Keratinocyte (primary cell): ENCODE measurements around the gene TOLLIP. TPM values are rescaled to one million over a fixed set of nuclear protein-coding genes. Genes with fewer than 3 reads are reported as not detected.

Experiments
- DNase-seq: peaks from one replicate; pipeline ENCODE4 v3.0.0-alpha.2; 2011; ENCODE audit warnings: low read depth, missing footprints, low spot score
- FAIRE-seq: peaks from 2 replicates; lab custom pipeline; 2011; peaks lifted over from hg19 to GRCh38; lab: Jason Lieb, UNC
- H2AFZ ChIP-seq: 2 replicates; pipeline ENCODE4 v1.6.0; 2012; ENCODE audit warnings: low read length, control low read depth, inconsistent platforms; ENCODE audit not compliant: control insufficient read depth
- H3K27ac ChIP-seq: 2 replicates; pipeline ENCODE4 v1.5.1; 2011; ENCODE audit warnings: low read length; ENCODE audit not compliant: control insufficient read depth, insufficient read depth
- H3K27me3 ChIP-seq: 3 replicates; pipeline ENCODE4 v1.6.0; 2011; ENCODE audit warnings: low read length; ENCODE audit not compliant: control insufficient read depth, insufficient read depth; ENCODE audit errors: extremely low read depth
- H3K36me3 ChIP-seq, 2 experiments: 2 replicates in 1 of 2; 3 replicates in 1 of 2; pipeline ENCODE4 v1.5.1; 2011; ENCODE audit warnings: low read length in 2 of 2, mild to moderate bottlenecking in 1 of 2; ENCODE audit not compliant: control insufficient read depth in 2 of 2, insufficient read depth in 2 of 2; ENCODE audit errors: extremely low read depth in 1 of 2
- H3K4me1 ChIP-seq: 3 replicates; pipeline ENCODE4 v1.5.1; 2011; ENCODE audit warnings: low read length; ENCODE audit not compliant: control insufficient read depth, insufficient read depth; ENCODE audit errors: extremely low read depth
- H3K4me2 ChIP-seq: 3 replicates; pipeline ENCODE4 v1.6.0; 2011; ENCODE audit warnings: low read depth, low read length; ENCODE audit not compliant: control insufficient read depth, insufficient read depth; ENCODE audit errors: extremely low read depth
- H3K4me3 ChIP-seq, 3 experiments: fragments of 200-600 bp in 1 of 3; sonication (generic) in 1 of 3; 2 replicates in 2 of 3; 3 replicates in 1 of 3; pipeline ENCODE4 v1.5.1; 2011 to 2016; ENCODE audit warnings: low read length in 3 of 3, mild to moderate bottlenecking in 3 of 3, control low read depth in 2 of 3, inconsistent platforms in 1 of 3, low read depth in 1 of 3, mixed read lengths in 1 of 3, mixed run types in 1 of 3, moderate library complexity in 1 of 3; ENCODE audit not compliant: control insufficient read depth in 2 of 3, insufficient read depth in 2 of 3; ENCODE audit errors: extremely low read depth in 1 of 3
- H3K79me2 ChIP-seq: 2 replicates; pipeline ENCODE4 v1.6.0; 2012; ENCODE audit warnings: low read length; ENCODE audit not compliant: control insufficient read depth, insufficient read depth
- H3K9ac ChIP-seq: 3 replicates; pipeline ENCODE4 v1.6.0; 2011; ENCODE audit warnings: low read length; ENCODE audit not compliant: control insufficient read depth, insufficient read depth; ENCODE audit errors: extremely low read depth
- H3K9me1 ChIP-seq: 3 replicates; pipeline ENCODE4 v1.6.0; 2011; ENCODE audit warnings: low read length; ENCODE audit not compliant: control insufficient read depth, insufficient read depth; ENCODE audit errors: extremely low read depth
- H3K9me3 ChIP-seq: 2 replicates; pipeline ENCODE4 v1.5.1; 2012; ENCODE audit warnings: low read depth, low read length; ENCODE audit not compliant: control insufficient read depth
- H4K20me1 ChIP-seq: 3 replicates; pipeline ENCODE4 v1.6.0; 2011; ENCODE audit warnings: low read length; ENCODE audit not compliant: control insufficient read depth, insufficient read depth; ENCODE audit errors: extremely low read depth
- CTCF ChIP-seq, 3 experiments: IDR thresholded peaks in 1 of 3; conservative IDR thresholded peaks in 1 of 3; optimal IDR thresholded peaks in 1 of 3; 2 replicates in 2 of 3; 3 replicates in 1 of 3; pipeline versions ENCODE3 to v1.5.1; 2011; ENCODE audit warnings: low read length in 3 of 3, mild to moderate bottlenecking in 3 of 3, moderate library complexity in 2 of 3, control low read depth in 1 of 3, inconsistent platforms in 1 of 3; ENCODE audit not compliant: insufficient read depth in 2 of 3; ENCODE audit errors: extremely low read depth in 1 of 3
- EZH2 ChIP-seq: IDR thresholded peaks from one replicate; pipeline ENCODE4 v1.6.1; 2012; ENCODE audit warnings: inconsistent platforms, mild to moderate bottlenecking, low read length, moderate library complexity
- dilution Hi-C: fragments of 300-500 bp; cut with MboI; formaldehyde crosslinking; loops from one replicate; pipeline ENCODE4 v1.7.0; 2020; ENCODE audit warnings: low sequenced_read_pairs; ENCODE audit not compliant: extremely low pct_ligation_motif_present
- polyA plus RNA-seq, 5 experiments: library from polyadenylated mRNA; depleted of rRNA in 3 of 5; stranded (reverse) in 3 of 5; stranded (forward) in 1 of 5; unstranded in 1 of 5; fragments of >200 nt; gene quantifications; 1 replicate in 1 of 5; 2 replicates in 3 of 5; 3 replicates in 1 of 5; pipeline versions ENCODE4 v1.2.1 to v1.2.3, GENCODE V29; 2011 to 2012; ENCODE audit warnings: missing spikeins in 2 of 5, low read depth in 1 of 5, low replicate concordance in 1 of 5

The TOLLIP gene
- polyA plus RNA-seq, 1 donor (not counting 4 experiments of a cell fraction or from before 2014, with no cell fraction given): 40.2 TPM

GRCh38 chr11:1255151-1255550 lies 54.3 kb downstream of the TOLLIP start:
- Histone ChIP-seq H3K27ac (no peak overlapping the region), H3K9me3 (peaks cover 11% of the 10 kb centered on the region), H3K4me3 (no peak overlapping the region), H3K36me3 (no peaks in the 10 kb centered on the region), H2AFZ (no peak overlapping the region), H3K9me1 (no peaks in the 10 kb centered on the region), H3K9ac (no peak overlapping the region), H3K4me1 (no peaks in the 10 kb centered on the region), H3K4me2 (no peak overlapping the region), H4K20me1 (no peaks in the 10 kb centered on the region), H3K79me2 (no peaks in the 10 kb centered on the region), H3K27me3 (no peaks in the 10 kb centered on the region)
- FAIRE-seq (no peak), DNase-seq (no peak)
- dilution Hi-C loops: no loop called here
- no peak for TF ChIP-seq EZH2
- no peak for TF ChIP-seq CTCF (optimal IDR thresholded peaks at IDR 0.05 in 1 of 3, IDR thresholded peaks at IDR 0.05 in 1 of 3, conservative IDR thresholded peaks at IDR 0.05 in 1 of 3; ENCODE audit: extremely low read depth in 1 of 3, insufficient read depth in 2 of 3, low read length in 3 of 3)

GRCh38 chr11:1254733-1255132 lies 54.7 kb downstream of the TOLLIP start:
- H3K4me1 ChIP-seq: no peaks in the 10 kb centered on the region
- no peak for TF ChIP-seq CTCF (optimal IDR thresholded peaks at IDR 0.05 in 1 of 3, IDR thresholded peaks at IDR 0.05 in 1 of 3, conservative IDR thresholded peaks at IDR 0.05 in 1 of 3; ENCODE audit: extremely low read depth in 1 of 3, insufficient read depth in 2 of 3, low read length in 3 of 3)
- TF ChIP-seq EZH2: no peak
- H3K9ac ChIP-seq: no peak overlapping the region
- H3K9me1 ChIP-seq: no peaks in the 10 kb centered on the region
- no peaks in the 10 kb centered on the region for H3K36me3 ChIP-seq
- H4K20me1 ChIP-seq: no peaks in the 10 kb centered on the region
- no peak overlapping the region for H3K4me3 ChIP-seq
- H2AFZ ChIP-seq: no peak overlapping the region
- FAIRE-seq (no peak), DNase-seq (no peak)
- H3K79me2 ChIP-seq: no peaks in the 10 kb centered on the region
- dilution Hi-C loops: no loop called here
- no peaks in the 10 kb centered on the region for H3K27me3 ChIP-seq
- no peak overlapping the region for H3K27ac ChIP-seq
- H3K4me2 ChIP-seq: no peak overlapping the region
- H3K9me3 ChIP-seq: peaks cover 11% of the 10 kb centered on the region
